Measurements from ENCODE around the gene MYEF2. TPM values are rescaled to one million over a fixed set of nuclear protein-coding genes. Genes with fewer than 3 reads are reported as not detected.

MYEF2 gene
- total RNA-seq, 1 donor from 2014 or later: 22.6 TPM

DNA sequence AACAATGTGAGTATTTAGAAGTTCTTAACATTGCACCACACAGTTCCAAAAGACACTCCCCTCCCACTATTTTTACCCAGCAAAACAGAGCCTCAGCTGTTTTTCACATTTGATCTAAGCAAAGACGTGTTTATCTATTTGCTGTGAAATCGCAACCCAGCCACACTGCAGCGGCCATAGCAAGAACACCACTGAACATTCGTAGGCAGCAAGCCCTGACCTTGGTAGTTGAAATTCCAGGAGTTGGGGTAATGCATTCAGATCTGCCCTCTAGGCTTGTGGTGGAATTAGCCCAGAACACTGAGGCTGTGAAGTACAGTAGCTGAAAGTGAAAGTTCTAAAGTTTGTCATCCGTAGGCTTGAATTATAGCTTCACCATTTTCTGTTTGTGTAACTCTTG is 74.4 kb downstream of the MYEF2 start:
- Histone ChIP-seq H3K79me2 (ENCODE audit: insufficient read depth, low read length) (no peaks in the 10 kb centered on the region), H2AFZ (ENCODE audit: low read depth, low read length) (no peak overlapping the region), H3K9ac (ENCODE audit: low read length) (no peak overlapping the region), H3K4me2 (ENCODE audit: low read length) (no peak overlapping the region), H3K4me3 (ENCODE audit: insufficient read depth, low read depth, low read length) (no peak overlapping the region), H3K9me3 (ENCODE audit: insufficient read depth, low read depth, low read length) (no peaks in the 10 kb centered on the region), H3K27me3 (ENCODE audit: insufficient read depth, low read length) (no peaks in the 10 kb centered on the region), H3K36me3 (ENCODE audit: insufficient read depth, low read length) (no peaks in the 10 kb centered on the region), H3K27ac (ENCODE audit: low read depth, low read length) (no peak overlapping the region), H3K4me1 (ENCODE audit: insufficient read depth, low read length) (no peaks in the 10 kb centered on the region), H4K20me1 (ENCODE audit: insufficient read depth, low read length) (no peaks in the 10 kb centered on the region)
- H3K4me3 Mint-ChIP-seq (ENCODE audit: unreplicated experiment): no peak overlapping the region
- H3K9me3 Mint-ChIP-seq (ENCODE audit: unreplicated experiment): no peaks in the 10 kb centered on the region
- TF ChIP-seq, protein P1, sequence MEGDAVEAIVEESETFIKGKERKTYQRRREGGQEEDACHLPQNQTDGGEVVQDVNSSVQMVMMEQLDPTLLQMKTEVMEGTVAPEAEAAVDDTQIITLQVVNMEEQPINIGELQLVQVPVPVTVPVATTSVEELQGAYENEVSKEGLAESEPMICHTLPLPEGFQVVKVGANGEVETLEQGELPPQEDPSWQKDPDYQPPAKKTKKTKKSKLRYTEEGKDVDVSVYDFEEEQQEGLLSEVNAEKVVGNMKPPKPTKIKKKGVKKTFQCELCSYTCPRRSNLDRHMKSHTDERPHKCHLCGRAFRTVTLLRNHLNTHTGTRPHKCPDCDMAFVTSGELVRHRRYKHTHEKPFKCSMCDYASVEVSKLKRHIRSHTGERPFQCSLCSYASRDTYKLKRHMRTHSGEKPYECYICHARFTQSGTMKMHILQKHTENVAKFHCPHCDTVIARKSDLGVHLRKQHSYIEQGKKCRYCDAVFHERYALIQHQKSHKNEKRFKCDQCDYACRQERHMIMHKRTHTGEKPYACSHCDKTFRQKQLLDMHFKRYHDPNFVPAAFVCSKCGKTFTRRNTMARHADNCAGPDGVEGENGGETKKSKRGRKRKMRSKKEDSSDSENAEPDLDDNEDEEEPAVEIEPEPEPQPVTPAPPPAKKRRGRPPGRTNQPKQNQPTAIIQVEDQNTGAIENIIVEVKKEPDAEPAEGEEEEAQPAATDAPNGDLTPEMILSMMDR (IDR thresholded peaks at IDR 0.05; ENCODE audit: insufficient read depth, low read depth, low read length): no peak
- TF ChIP-seq EZH2 (IDR thresholded peaks at IDR 0.05; ENCODE audit: insufficient read depth, low read length): no peak
- H3K27me3 Mint-ChIP-seq (ENCODE audit: low read depth, unreplicated experiment): peaks cover 15% of the 10 kb centered on the region
- FAIRE-seq (no peak), DNase-seq (ENCODE audit: low read depth) (no peak)
- H3K27ac Mint-ChIP-seq (ENCODE audit: unreplicated experiment): no peak overlapping the region
- no peaks in the 10 kb centered on the region for H3K36me3 Mint-ChIP-seq (ENCODE audit: low read depth, unreplicated experiment)
- no peaks in the 10 kb centered on the region for H3K4me1 Mint-ChIP-seq (ENCODE audit: low read depth, unreplicated experiment)

DNA sequence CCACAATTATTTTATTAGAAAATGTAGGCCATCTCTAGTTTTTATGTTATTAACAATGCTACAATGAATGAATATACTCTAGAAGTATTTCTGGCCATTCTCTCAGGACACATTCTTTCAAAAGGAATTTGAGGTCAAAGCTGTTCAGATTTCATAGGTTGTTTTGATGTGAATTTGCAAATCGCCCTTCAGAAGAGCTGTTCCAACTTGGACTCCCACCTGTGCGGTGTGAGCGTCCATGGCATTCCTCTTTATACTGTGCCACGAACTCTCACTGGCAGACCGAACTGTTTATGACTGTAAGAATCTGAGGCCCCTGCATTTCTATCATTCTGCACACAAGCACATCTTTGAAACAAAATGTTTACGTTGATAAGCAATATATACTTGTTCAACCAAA is 75.9 kb downstream of the MYEF2 start:
- TF ChIP-seq, protein P1 (IDR thresholded peaks at IDR 0.05; ENCODE audit: insufficient read depth, low read depth, low read length): no peak
- no peak for TF ChIP-seq EZH2 (IDR thresholded peaks at IDR 0.05; ENCODE audit: insufficient read depth, low read length)
- Histone ChIP-seq H3K27ac (ENCODE audit: low read depth, low read length) (no peak overlapping the region), H3K9ac (ENCODE audit: low read length) (no peak overlapping the region), H4K20me1 (ENCODE audit: insufficient read depth, low read length) (no peaks in the 10 kb centered on the region), H2AFZ (ENCODE audit: low read depth, low read length) (no peak overlapping the region), H3K4me3 (ENCODE audit: insufficient read depth, low read depth, low read length) (no peak overlapping the region), H3K27me3 (ENCODE audit: insufficient read depth, low read length) (no peaks in the 10 kb centered on the region), H3K79me2 (ENCODE audit: insufficient read depth, low read length) (no peaks in the 10 kb centered on the region), H3K9me3 (ENCODE audit: insufficient read depth, low read depth, low read length) (no peaks in the 10 kb centered on the region), H3K36me3 (ENCODE audit: insufficient read depth, low read length) (no peaks in the 10 kb centered on the region), H3K4me1 (ENCODE audit: insufficient read depth, low read length) (no peaks in the 10 kb centered on the region), H3K4me2 (ENCODE audit: low read length) (no peak overlapping the region)
- Mint-ChIP-seq H3K27ac (ENCODE audit: unreplicated experiment) (no peak overlapping the region), H3K9me3 (ENCODE audit: unreplicated experiment) (no peaks in the 10 kb centered on the region), H3K36me3 (ENCODE audit: low read depth, unreplicated experiment) (no peaks in the 10 kb centered on the region), H3K27me3 (ENCODE audit: low read depth, unreplicated experiment) (peaks cover 8% of the 10 kb centered on the region), H3K4me3 (ENCODE audit: unreplicated experiment) (no peak overlapping the region), H3K4me1 (ENCODE audit: low read depth, unreplicated experiment) (peaks cover under 1% of the 10 kb centered on the region)
- FAIRE-seq: no peak
- peak; percentile 39 for DNase-seq (ENCODE audit: low read depth)

DNA sequence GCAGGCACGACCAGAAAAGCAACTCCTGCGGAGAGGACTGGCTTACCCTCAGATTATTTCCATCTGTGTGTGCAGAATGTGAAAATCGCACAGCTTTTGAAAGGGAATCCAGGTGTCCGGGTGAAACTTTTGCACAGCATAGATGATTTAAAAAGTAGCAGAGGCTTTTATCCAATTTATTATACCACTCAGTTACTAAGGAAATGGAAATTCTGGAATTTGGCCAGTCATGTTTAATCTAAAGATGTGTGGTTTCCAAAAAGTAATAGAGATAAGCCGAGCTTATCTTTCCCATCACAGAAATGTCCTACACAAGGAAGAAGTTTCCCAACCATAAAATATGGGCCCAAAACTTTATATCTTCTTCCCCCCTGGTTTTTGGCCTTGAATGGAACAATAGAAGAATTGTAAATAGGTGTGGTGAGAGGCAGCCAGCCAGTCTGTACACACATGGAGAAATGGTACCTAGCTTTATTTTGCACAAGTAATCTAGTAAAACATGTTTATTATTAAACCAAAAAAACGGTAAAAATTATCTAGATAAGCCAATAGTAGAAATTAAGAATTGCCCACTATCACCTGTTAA is 76.6 kb downstream of the MYEF2 start:
- H3K9me3 ChIP-seq (ENCODE audit: insufficient read depth, low read depth, low read length): no peaks in the 10 kb centered on the region
- no peak for TF ChIP-seq EZH2 (IDR thresholded peaks at IDR 0.05; ENCODE audit: insufficient read depth, low read length)
- TF ChIP-seq, protein P1 (IDR thresholded peaks at IDR 0.05; ENCODE audit: insufficient read depth, low read depth, low read length): no peak
- H3K27me3 ChIP-seq (ENCODE audit: insufficient read depth, low read length): no peaks in the 10 kb centered on the region
- H3K4me2 ChIP-seq (ENCODE audit: low read length): no peak overlapping the region
- H3K27ac Mint-ChIP-seq (ENCODE audit: unreplicated experiment): no peak overlapping the region
- no peaks in the 10 kb centered on the region for H3K36me3 ChIP-seq (ENCODE audit: insufficient read depth, low read length)
- no peak overlapping the region for H3K4me3 Mint-ChIP-seq (ENCODE audit: unreplicated experiment)
- H3K27ac ChIP-seq (ENCODE audit: low read depth, low read length): no peak overlapping the region
- no peaks in the 10 kb centered on the region for H3K79me2 ChIP-seq (ENCODE audit: insufficient read depth, low read length)
- no peak for FAIRE-seq
- no peak overlapping the region for H3K4me3 ChIP-seq (ENCODE audit: insufficient read depth, low read depth, low read length)
- peaks cover 8% of the 10 kb centered on the region for H3K27me3 Mint-ChIP-seq (ENCODE audit: low read depth, unreplicated experiment)
- H3K9ac ChIP-seq (ENCODE audit: low read length): no peak overlapping the region
- H3K9me3 Mint-ChIP-seq (ENCODE audit: unreplicated experiment): peaks cover under 1% of the 10 kb centered on the region
- no peak overlapping the region for H2AFZ ChIP-seq (ENCODE audit: low read depth, low read length)
- peaks cover 5% of the 10 kb centered on the region for H3K4me1 Mint-ChIP-seq (ENCODE audit: low read depth, unreplicated experiment)
- H3K36me3 Mint-ChIP-seq (ENCODE audit: low read depth, unreplicated experiment): no peaks in the 10 kb centered on the region
- H3K4me1 ChIP-seq (ENCODE audit: insufficient read depth, low read length): peaks cover 7% of the 10 kb centered on the region
- no peaks in the 10 kb centered on the region for H4K20me1 ChIP-seq (ENCODE audit: insufficient read depth, low read length)
- no peak for DNase-seq (ENCODE audit: low read depth)

All from astrocyte (in vitro differentiated cells and primary cell).